GM21825 (cell line): ENCODE results near the gene CHD5.
"Not testable (repeated sequence)": the region's sequence is repeated elsewhere in the genome, so short reads cannot be mapped to it uniquely, and the experiment has no call there.

Experiments
- ATAC-seq: cut with Tn5 transposase; IDR thresholded peaks from one replicate; pipeline ENCODE4 v1.9.1; 2021; ENCODE audit warnings: mild to moderate bottlenecking, moderate library complexity; ENCODE audit not compliant: unreplicated experiment

Gene CHD5

GRCh38 chr1:6088956-6089355 is 91.2 kb downstream of the CHD5 start:
- ATAC-seq = no peak

GRCh38 chr1:6087958-6088357 is 92.2 kb downstream of the CHD5 start:
- ATAC-seq = no peak

GRCh38 chr1:6087377-6087772 is 92.7 kb downstream of the CHD5 start:
- no peak for ATAC-seq

GRCh38 chr1:6086762-6087376 is 93.3 kb downstream of the CHD5 start:
- ATAC-seq = no peak

GRCh38 chr1:6086358-6086757 is 93.8 kb downstream of the CHD5 start:
- ATAC-seq = no peak

- ATAC-seq = no peak
These were observed 94.5 kb downstream of the CHD5 start for GRCh38 chr1:6085666-6086065.

- no peak for ATAC-seq
These were observed 95.2 kb downstream of the CHD5 start for GRCh38 chr1:6084781-6085495.

GRCh38 chr1:6083801-6084446 is 96.2 kb downstream of the CHD5 start:
- no peak for ATAC-seq

- ATAC-seq = no peak
These were observed 96.7 kb downstream of the CHD5 start for GRCh38 chr1:6083385-6083784.

GRCh38 chr1:6082430-6082971 is 97.6 kb downstream of the CHD5 start:
- ATAC-seq = no peak

- ATAC-seq = no peak
These were observed 98.2 kb downstream of the CHD5 start for GRCh38 chr1:6081901-6082300.

- no peak for ATAC-seq
These were observed 99.7 kb downstream of the CHD5 start for GRCh38 chr1:6080469-6080868.

- ATAC-seq = no peak
These were observed 102.2 kb downstream of the CHD5 start for GRCh38 chr1:6077919-6078318.

- ATAC-seq = no peak
These were observed 102.6 kb downstream of the CHD5 start for GRCh38 chr1:6077506-6077905.

- ATAC-seq = not testable (repeated sequence)
These were observed 103.1 kb downstream of the CHD5 start for GRCh38 chr1:6077061-6077460.

- no peak for ATAC-seq
These were observed 104.4 kb downstream of the CHD5 start for GRCh38 chr1:6075748-6076147.

- no peak for ATAC-seq
These were observed 105.8 kb downstream of the CHD5 start for GRCh38 chr1:6074192-6074901.

- ATAC-seq = no peak
These were observed 106.6 kb downstream of the CHD5 start for GRCh38 chr1:6073480-6074053.

GRCh38 chr1:6072774-6073479 is 107.2 kb downstream of the CHD5 start:
- ATAC-seq = no peak

- ATAC-seq = no peak
These were observed 108.9 kb downstream of the CHD5 start for GRCh38 chr1:6071219-6071618.
